Fibroblast of pulmonary artery (primary cell): ENCODE data around the gene CACNG4.

ENCODE experiments used
- DNase-seq: peaks from one replicate; pipeline ENCODE4 v3.0.0-alpha.2; 2010; ENCODE audit warnings: low read depth
- H3K4me3 ChIP-seq: replicated peaks from 2 replicates; pipeline ENCODE4 v1.5.1; 2011; ENCODE audit warnings: low read depth, mild to moderate bottlenecking, control low read depth, low read length, moderate library complexity
- CTCF ChIP-seq: IDR thresholded peaks from 2 replicates; pipeline ENCODE4 v1.5.1; 2011; ENCODE audit warnings: mild to moderate bottlenecking, control low read depth, low read length, inconsistent platforms; ENCODE audit errors: missing control alignments

The CACNG4 gene

GRCh38 chr17:66949501-66949900 is 15.0 kb upstream of the CACNG4 start:
- TF ChIP-seq CTCF = no peak
- no peak overlapping the region for H3K4me3 ChIP-seq
- peak; percentile 27 for DNase-seq

GRCh38 chr17:66950325-66950724 is 14.2 kb upstream of the CACNG4 start:
- H3K4me3 ChIP-seq = no peak overlapping the region
- no peak for TF ChIP-seq CTCF
- no peak for DNase-seq

DNA sequence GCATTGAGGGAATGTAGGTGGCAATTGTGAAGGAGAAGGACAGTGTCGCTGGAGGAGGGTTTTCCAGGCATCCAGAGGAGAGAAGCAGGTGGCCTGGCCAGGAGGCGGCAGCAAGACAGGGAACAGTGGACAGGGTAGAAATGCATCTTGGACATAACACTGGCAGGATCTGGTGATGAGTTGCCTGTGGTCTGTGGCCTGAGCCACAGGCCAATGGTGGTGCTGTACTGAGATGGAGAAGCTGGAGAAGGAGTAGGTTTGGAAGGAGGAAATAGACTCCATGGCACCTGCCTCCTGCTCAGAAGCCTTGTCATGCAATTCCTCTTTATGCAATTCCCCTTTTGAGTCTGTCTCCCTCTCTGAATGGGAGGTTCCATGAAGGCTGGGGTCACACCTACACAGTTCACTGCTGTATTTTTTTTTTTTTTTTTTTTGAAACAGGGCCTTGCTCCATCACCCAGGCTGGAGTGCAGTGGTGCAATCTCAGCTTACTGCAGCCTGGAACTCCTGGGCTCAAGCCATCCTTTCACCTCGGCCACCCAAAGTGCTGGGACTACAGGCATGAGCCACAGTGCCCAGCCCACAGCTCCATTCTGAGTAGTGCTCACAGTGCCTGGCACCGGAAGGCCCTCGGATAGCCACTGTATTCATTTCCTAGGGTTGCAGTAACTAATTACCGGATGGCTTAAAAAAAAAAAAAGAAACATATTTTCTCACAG is 13.5 kb upstream of the CACNG4 start:
- TF ChIP-seq CTCF = no peak
- no peak for DNase-seq
- no peak overlapping the region for H3K4me3 ChIP-seq

- DNase-seq = no peak
- H3K4me3 ChIP-seq = no peak overlapping the region
- TF ChIP-seq CTCF = no peak
These were observed 12.9 kb upstream of the CACNG4 start for GRCh38 chr17:66951605-66951953.

- TF ChIP-seq CTCF = no peak
- no peak overlapping the region for H3K4me3 ChIP-seq
- DNase-seq = peak; percentile 87
These were observed 12.4 kb upstream of the CACNG4 start for GRCh38 chr17:66952031-66952524.

DNA sequence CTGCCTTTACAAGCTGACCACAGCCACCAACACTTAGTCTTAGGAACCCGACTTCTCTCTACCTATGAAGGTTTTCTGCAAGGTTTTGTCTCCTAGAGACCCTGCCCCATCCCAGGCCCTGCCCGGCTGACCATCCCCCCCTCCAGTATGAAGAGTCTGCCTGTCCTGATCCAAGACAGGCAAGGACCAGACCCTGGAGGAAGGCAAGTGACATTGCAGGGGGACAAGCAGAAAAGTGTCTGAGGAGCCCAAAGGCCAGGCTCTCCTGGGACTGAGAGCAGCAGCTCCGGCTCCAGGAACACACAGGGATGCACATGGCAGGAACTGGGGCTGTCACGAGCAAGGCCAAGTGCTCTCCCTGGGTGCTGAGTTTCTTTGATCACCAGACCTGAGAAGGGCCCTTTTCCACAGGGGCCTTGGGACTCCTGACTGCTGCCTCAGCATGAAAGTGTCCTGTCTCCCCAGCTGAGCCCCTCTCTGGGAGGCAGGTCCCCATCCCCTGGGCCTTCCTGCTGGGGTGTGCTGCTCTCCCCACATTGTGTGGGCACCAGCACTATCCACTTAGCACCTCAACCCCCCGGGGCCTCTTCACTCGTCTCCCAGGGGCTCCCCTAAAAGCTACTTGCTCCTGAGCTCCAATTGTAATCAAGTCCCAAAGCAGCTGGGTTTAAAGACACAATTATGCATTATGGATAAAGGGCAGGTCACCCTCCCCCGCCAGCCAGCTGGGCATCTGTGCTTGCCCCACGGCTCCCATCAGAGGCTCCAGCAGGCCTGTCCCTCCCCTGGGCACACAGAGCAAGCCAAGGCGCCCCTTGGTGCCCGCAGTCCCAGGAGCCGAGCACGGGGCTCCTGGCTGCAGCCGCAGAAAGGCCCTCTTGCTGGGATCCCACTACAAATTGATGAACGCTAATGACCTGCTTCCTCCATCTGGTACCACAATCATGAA is 11.6 kb upstream of the CACNG4 start:
- no peak overlapping the region for H3K4me3 ChIP-seq
- DNase-seq = no peak
- TF ChIP-seq CTCF = no peak
